Thyroid gland (tissue), 4 donors: ENCODE results near the gene TCF7. TPM values are rescaled to one million over a fixed set of nuclear protein-coding genes. Genes with fewer than 3 reads are reported as not detected.

Experiments used
- DNase-seq, 2 donors: peaks; one replicate each; pipeline ENCODE4 v3.0.0-alpha.2; 2019
- H3K27ac ChIP-seq, 3 donors: fragments of 200-600 bp; sonication (generic); 1 replicate in 2 of 3; 2 replicates in 1 of 3; pipeline ENCODE4 v1.5.1; 2016 to 2019; ENCODE audit warnings: mild to moderate bottlenecking in 1 of 3, moderate library complexity in 1 of 3
- H3K27me3 ChIP-seq: fragments of 200-600 bp; sonication (generic); one replicate; pipeline ENCODE4 v1.5.1; 2019
- H3K36me3 ChIP-seq, 2 donors: fragments of 200-600 bp; sonication (generic); one replicate each; pipeline ENCODE4 v1.5.1; 2016 to 2019
- H3K4me1 ChIP-seq, 2 donors: fragments of 200-600 bp; sonication (generic); one replicate each; pipeline ENCODE4 v1.5.1; 2017 to 2019
- H3K4me3 ChIP-seq, 3 donors: fragments of 200-600 bp; sonication (generic); replicated peaks in 1 of 3; 1 replicate in 2 of 3; 2 replicates in 1 of 3; pipeline ENCODE4 v1.5.1; 2016; ENCODE audit warnings: mild to moderate bottlenecking in 1 of 3
- H3K9me3 ChIP-seq: fragments of 200-600 bp; sonication (generic); one replicate; pipeline ENCODE4 v1.5.1; 2017
- CTCF ChIP-seq, 6 experiments: fragments of 200-600 bp in 3 of 6; fragments of 450-650 bp in 3 of 6; sonication (generic) in 3 of 6; IDR thresholded peaks; one replicate each; pipeline ENCODE4 v1.5.1; 2016 to 2019; ENCODE audit warnings: antibody characterized with exemption in 6 of 6, mild to moderate bottlenecking in 2 of 6, inconsistent platforms in 1 of 6, moderate library complexity in 1 of 6
- POLR2A ChIP-seq, 2 donors: fragments of 450-650 bp; IDR thresholded peaks; one replicate each; pipeline ENCODE4 v1.6.1; 2017; ENCODE audit warnings: antibody characterized with exemption in 2 of 2, mild to moderate bottlenecking in 2 of 2, moderate library complexity in 1 of 2
- WGBS, 2 donors: methylation state at CpG; one replicate each; pipeline ENCODE4 v1.1.5; 2017; 5-methylcytosine and 5-hydroxymethylcytosine counted together
- intact Hi-C: fragments of 100-400 bp; cut with DNase I; formaldehyde crosslinking; loops from one replicate; pipeline ENCODE4 v1.15.1; 2023
- total RNA-seq, 4 donors: library from RNA; depleted of rRNA; stranded (reverse); fragments of >200 nt; gene quantifications; one replicate each; pipeline ENCODE4 v1.2.3, GENCODE V29; 2016

TCF7 gene
- total RNA-seq, 4 donors from 2014 or later = 7.4 to 11.8 (median 8.9) TPM

GRCh38 chr5:134132372-134133187 lies 18.1 kb downstream of the TCF7 start:
- H3K27ac ChIP-seq = no peak overlapping the region
- H3K4me1 ChIP-seq = peaks cover 0 to 10% of the 10 kb centered on the region in 2 donors
- intact Hi-C loops = no loop called here
- H3K4me3 ChIP-seq = no peak overlapping the region
- H3K9me3 ChIP-seq = no peaks in the 10 kb centered on the region
- TF ChIP-seq POLR2A (IDR thresholded peaks at IDR 0.05) (no peak), CTCF (IDR thresholded peaks at IDR 0.05) (no peak)
- no peaks in the 10 kb centered on the region for H3K27me3 ChIP-seq
- WGBS, 2 donors = 59 to 84% methylated on average over 12 to 14 of the region's 16 CpGs
- no peak for DNase-seq
- H3K36me3 ChIP-seq = peaks cover 0 to 13% of the 10 kb centered on the region in 2 donors

GRCh38 chr5:134133188-134133994 lies 18.9 kb downstream of the TCF7 start:
- H3K9me3 ChIP-seq = no peaks in the 10 kb centered on the region
- peaks cover 0 to 10% of the 10 kb centered on the region in 2 donors for H3K4me1 ChIP-seq
- TF ChIP-seq POLR2A (IDR thresholded peaks at IDR 0.05) (no peak), CTCF (IDR thresholded peaks at IDR 0.05) (no peak)
- DNase-seq = no peak
- intact Hi-C loops = no loop called here
- no peaks in the 10 kb centered on the region for H3K27me3 ChIP-seq
- H3K4me3 ChIP-seq = no peak overlapping the region
- H3K27ac ChIP-seq = no peak overlapping the region
- WGBS, 2 donors = 90 to 91% methylated on average over 8 to 9 of the region's 9 CpGs
- H3K36me3 ChIP-seq = peaks cover 0 to 13% of the 10 kb centered on the region in 2 donors

GRCh38 chr5:134133995-134134541 lies 19.6 kb downstream of the TCF7 start:
- TF ChIP-seq POLR2A (IDR thresholded peaks at IDR 0.05) = no peak
- TF ChIP-seq CTCF (IDR thresholded peaks at IDR 0.05) = no peak
- 87 to 93% methylated on average over 4 to 6 of the region's 6 CpGs for WGBS, 2 donors
- Histone ChIP-seq H3K27me3 (no peaks in the 10 kb centered on the region), H3K36me3 (peaks cover 0 to 13% of the 10 kb centered on the region in 2 donors), H3K27ac (no peak overlapping the region), H3K9me3 (no peaks in the 10 kb centered on the region), H3K4me3 (no peak overlapping the region), H3K4me1 (peaks cover 0 to 10% of the 10 kb centered on the region in 2 donors)
- intact Hi-C loops = no loop called here
- DNase-seq = peak in 1 of 2 donors; percentile 1

- peaks cover 0 to 10% of the 10 kb centered on the region in 2 donors for H3K4me1 ChIP-seq
- no peaks in the 10 kb centered on the region for H3K27me3 ChIP-seq
- H3K27ac ChIP-seq = no peak overlapping the region
- DNase-seq = no peak
- peaks cover 0 to 13% of the 10 kb centered on the region in 2 donors for H3K36me3 ChIP-seq
- intact Hi-C loops = no loop called here
- H3K9me3 ChIP-seq = no peaks in the 10 kb centered on the region
- 91 to 95% methylated on average over 7 of the region's 7 CpGs for WGBS, 2 donors
- no peak overlapping the region for H3K4me3 ChIP-seq
- TF ChIP-seq POLR2A (IDR thresholded peaks at IDR 0.05) (no peak), CTCF (IDR thresholded peaks at IDR 0.05) (no peak)
Measured at GRCh38 chr5:134135091-134135655, 20.7 kb downstream of the TCF7 start.
